ENCODE measurements around the gene ORC6.

Gene ORC6

GRCh38 chr16:46720619-46721018 is 31.2 kb downstream of the ORC6 start:
- Histone ChIP-seq H3K4me3 (ENCODE audit: control insufficient read depth in 1 of 7, extremely low read depth in 1 of 7, insufficient read depth in 4 of 7, low read depth in 2 of 7, low read length in 6 of 7) (no peak overlapping the region), H3K36me3 (ENCODE audit: control insufficient read depth in 4 of 4, insufficient read depth in 4 of 4, low read length in 3 of 4) (no peaks in the 10 kb centered on the region), H3K27ac (ENCODE audit: insufficient read depth in 1 of 2, low read depth in 1 of 2, low read length in 2 of 2, poor library complexity in 1 of 2, severe bottlenecking in 2 of 2) (no peak overlapping the region), H3K9me3 (ENCODE audit: control extremely low read depth in 1 of 5, control insufficient read depth in 4 of 5, insufficient read depth in 2 of 5, low read depth in 1 of 5, low read length in 4 of 5) (peaks cover 0 to 4% (median 0%) of the 10 kb centered on the region in 5 experiments), H3K4me1 (ENCODE audit: control extremely low read depth in 1 of 4, control insufficient read depth in 4 of 4, insufficient read depth in 4 of 4, low read length in 3 of 4) (peaks cover 0 to 5% (median 2%) of the 10 kb centered on the region in 4 experiments), H3K27me3 (replicated peaks in 2 of 5; ENCODE audit: control insufficient read depth in 4 of 5, insufficient read depth in 5 of 5, low read length in 4 of 5) (no peaks in the 10 kb centered on the region)
- POLR2A ChIA-PET = no interaction called here
- CTCF ChIA-PET = no interaction called here
- no peak for DNase-seq
- 100% methylated on average over 1 of the region's 2 CpGs for WGBS (ENCODE audit: insufficient coverage)

DNA sequence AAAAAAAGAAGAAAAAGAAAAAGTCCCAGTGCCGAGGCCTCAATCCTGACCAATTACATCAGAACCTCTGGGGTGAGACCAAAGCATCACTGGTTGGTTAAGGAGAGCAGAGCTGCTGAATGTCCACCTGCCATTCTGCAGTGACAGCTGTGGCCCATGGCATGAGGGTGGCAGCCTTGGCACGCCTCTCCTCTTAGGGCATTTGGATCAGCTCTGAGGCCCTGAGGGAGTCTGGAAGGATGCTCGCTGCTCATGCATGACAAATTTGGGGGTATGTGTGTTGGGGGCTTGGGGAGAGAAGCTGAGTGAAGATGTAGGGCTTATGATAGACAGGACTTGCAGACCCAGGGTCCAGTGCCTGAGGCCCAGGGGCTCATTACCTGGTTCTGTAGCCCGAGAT is 32.4 kb downstream of the ORC6 start:
- ChIA-PET POLR2A (no interaction called here), CTCF (interaction anchor here (0.6 kb wide), 1 partner anchor 11 kb away, joined by 3 read pairs; no protein-coding TSS in a partner anchor)
- Histone ChIP-seq H3K27me3 (replicated peaks in 2 of 5; ENCODE audit: control insufficient read depth in 4 of 5, insufficient read depth in 5 of 5, low read length in 4 of 5) (no peaks in the 10 kb centered on the region), H3K9me3 (ENCODE audit: control extremely low read depth in 1 of 5, control insufficient read depth in 4 of 5, insufficient read depth in 2 of 5, low read depth in 1 of 5, low read length in 4 of 5) (peaks cover 0 to 4% (median 0%) of the 10 kb centered on the region in 5 experiments), H3K27ac (ENCODE audit: insufficient read depth in 1 of 2, low read depth in 1 of 2, low read length in 2 of 2, poor library complexity in 1 of 2, severe bottlenecking in 2 of 2) (no peak overlapping the region), H3K4me1 (ENCODE audit: control extremely low read depth in 1 of 4, control insufficient read depth in 4 of 4, insufficient read depth in 4 of 4, low read length in 3 of 4) (no peaks in the 10 kb centered on the region), H3K36me3 (ENCODE audit: control insufficient read depth in 4 of 4, insufficient read depth in 4 of 4, low read length in 3 of 4) (no peaks in the 10 kb centered on the region), H3K4me3 (ENCODE audit: control insufficient read depth in 1 of 7, extremely low read depth in 1 of 7, insufficient read depth in 4 of 7, low read depth in 2 of 7, low read length in 6 of 7) (no peak overlapping the region)
- WGBS (ENCODE audit: insufficient coverage) = 100% methylated on average over 2 of the region's 4 CpGs
- DNase-seq = no peak

DNA sequence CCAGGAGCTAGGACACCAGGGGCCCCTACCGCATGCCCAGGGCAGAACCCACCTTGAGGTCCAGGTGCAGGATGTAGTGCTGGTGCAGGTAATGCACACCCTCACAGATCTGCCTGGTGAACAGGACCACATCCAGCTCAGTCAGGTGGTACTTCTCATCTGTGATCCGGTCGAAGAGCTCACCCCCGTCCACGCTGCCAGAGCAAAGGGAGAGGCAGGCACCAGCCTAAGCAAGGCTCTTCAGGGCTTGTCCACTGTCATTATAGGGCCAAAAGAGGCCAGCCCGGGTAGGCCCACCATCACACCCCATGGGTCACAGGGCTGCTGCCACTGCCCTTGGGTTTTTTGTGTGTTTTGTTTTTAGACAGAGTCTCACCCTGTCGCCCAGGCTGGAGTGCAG is 37.7 kb downstream of the ORC6 start:
- DNase-seq = no peak
- Histone ChIP-seq H3K9me3 (ENCODE audit: control extremely low read depth in 1 of 5, control insufficient read depth in 4 of 5, insufficient read depth in 2 of 5, low read depth in 1 of 5, low read length in 4 of 5) (peaks cover 0 to 4% (median 0%) of the 10 kb centered on the region in 5 experiments), H3K27me3 (replicated peaks in 2 of 5; ENCODE audit: control insufficient read depth in 4 of 5, insufficient read depth in 5 of 5, low read length in 4 of 5) (no peaks in the 10 kb centered on the region), H3K4me3 (ENCODE audit: control insufficient read depth in 1 of 7, extremely low read depth in 1 of 7, insufficient read depth in 4 of 7, low read depth in 2 of 7, low read length in 6 of 7) (no peak overlapping the region), H3K36me3 (ENCODE audit: control insufficient read depth in 4 of 4, insufficient read depth in 4 of 4, low read length in 3 of 4) (no peaks in the 10 kb centered on the region), H3K4me1 (ENCODE audit: control extremely low read depth in 1 of 4, control insufficient read depth in 4 of 4, insufficient read depth in 4 of 4, low read length in 3 of 4) (no peaks in the 10 kb centered on the region), H3K27ac (ENCODE audit: insufficient read depth in 1 of 2, low read depth in 1 of 2, low read length in 2 of 2, poor library complexity in 1 of 2, severe bottlenecking in 2 of 2) (no peak overlapping the region)
- WGBS (ENCODE audit: insufficient coverage) = 96% methylated on average over 7 of the region's 7 CpGs
- ChIA-PET POLR2A (no interaction called here), CTCF (interaction anchor here (1.8 kb wide), 1 partner anchor 73 kb away, joined by 5 read pairs; no protein-coding TSS in a partner anchor)

DNA sequence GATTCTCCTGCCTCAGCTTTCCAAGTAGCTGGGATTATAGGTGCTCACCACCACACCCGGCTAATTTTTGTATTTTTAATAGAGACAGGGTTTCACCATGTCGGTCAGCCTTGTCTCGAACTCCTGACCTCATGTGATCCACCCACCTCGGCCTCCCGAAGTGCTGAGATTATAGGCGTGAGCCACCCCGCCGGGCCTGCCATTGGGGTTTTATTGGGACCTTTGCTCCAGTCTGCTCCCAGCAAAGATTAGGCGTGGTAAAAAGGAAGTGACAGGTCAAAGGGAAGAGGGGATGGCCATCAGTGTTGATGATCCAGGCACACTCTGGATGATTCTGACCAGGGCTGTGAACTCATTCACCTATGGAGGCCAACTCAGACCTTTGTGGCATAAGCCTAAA is 38.2 kb downstream of the ORC6 start:
- Histone ChIP-seq H3K36me3 (ENCODE audit: control insufficient read depth in 4 of 4, insufficient read depth in 4 of 4, low read length in 3 of 4) (no peaks in the 10 kb centered on the region), H3K4me1 (ENCODE audit: control extremely low read depth in 1 of 4, control insufficient read depth in 4 of 4, insufficient read depth in 4 of 4, low read length in 3 of 4) (no peaks in the 10 kb centered on the region), H3K27me3 (replicated peaks in 2 of 5; ENCODE audit: control insufficient read depth in 4 of 5, insufficient read depth in 5 of 5, low read length in 4 of 5) (no peaks in the 10 kb centered on the region), H3K27ac (ENCODE audit: insufficient read depth in 1 of 2, low read depth in 1 of 2, low read length in 2 of 2, poor library complexity in 1 of 2, severe bottlenecking in 2 of 2) (no peak overlapping the region), H3K9me3 (ENCODE audit: control extremely low read depth in 1 of 5, control insufficient read depth in 4 of 5, insufficient read depth in 2 of 5, low read depth in 1 of 5, low read length in 4 of 5) (peaks cover 0 to 4% (median 0%) of the 10 kb centered on the region in 5 experiments), H3K4me3 (ENCODE audit: control insufficient read depth in 1 of 7, extremely low read depth in 1 of 7, insufficient read depth in 4 of 7, low read depth in 2 of 7, low read length in 6 of 7) (no peak overlapping the region)
- ChIA-PET POLR2A (no interaction called here), CTCF (interaction anchor here (1.8 kb wide), 1 partner anchor 73 kb away, joined by 5 read pairs; no protein-coding TSS in a partner anchor)
- WGBS (ENCODE audit: insufficient coverage) = 98% methylated on average over 9 of the region's 9 CpGs
- no peak for DNase-seq

GRCh38 chr16:46728806-46729205 is 39.3 kb downstream of the ORC6 start:
- 98% methylated on average over 14 of the region's 14 CpGs for WGBS (ENCODE audit: insufficient coverage)
- Histone ChIP-seq H3K36me3 (ENCODE audit: control insufficient read depth in 4 of 4, insufficient read depth in 4 of 4, low read length in 3 of 4) (no peaks in the 10 kb centered on the region), H3K27ac (ENCODE audit: insufficient read depth in 1 of 2, low read depth in 1 of 2, low read length in 2 of 2, poor library complexity in 1 of 2, severe bottlenecking in 2 of 2) (no peak overlapping the region), H3K4me1 (ENCODE audit: control extremely low read depth in 1 of 4, control insufficient read depth in 4 of 4, insufficient read depth in 4 of 4, low read length in 3 of 4) (no peaks in the 10 kb centered on the region), H3K27me3 (replicated peaks in 2 of 5; ENCODE audit: control insufficient read depth in 4 of 5, insufficient read depth in 5 of 5, low read length in 4 of 5) (no peaks in the 10 kb centered on the region), H3K9me3 (ENCODE audit: control extremely low read depth in 1 of 5, control insufficient read depth in 4 of 5, insufficient read depth in 2 of 5, low read depth in 1 of 5, low read length in 4 of 5) (peaks cover 0 to 4% (median 0%) of the 10 kb centered on the region in 5 experiments), H3K4me3 (ENCODE audit: control insufficient read depth in 1 of 7, extremely low read depth in 1 of 7, insufficient read depth in 4 of 7, low read depth in 2 of 7, low read length in 6 of 7) (no peak overlapping the region)
- no peak for DNase-seq
- CTCF ChIA-PET = no interaction called here
- POLR2A ChIA-PET = no interaction called here

GRCh38 chr16:46729326-46729995 is 40.0 kb downstream of the ORC6 start:
- H3K4me1 ChIP-seq (ENCODE audit: control extremely low read depth in 1 of 4, control insufficient read depth in 4 of 4, insufficient read depth in 4 of 4, low read length in 3 of 4) = no peaks in the 10 kb centered on the region
- no peaks in the 10 kb centered on the region for H3K27me3 ChIP-seq (replicated peaks in 2 of 5; ENCODE audit: control insufficient read depth in 4 of 5, insufficient read depth in 5 of 5, low read length in 4 of 5)
- ChIA-PET CTCF (no interaction called here), POLR2A (no interaction called here)
- no peaks in the 10 kb centered on the region for H3K36me3 ChIP-seq (ENCODE audit: control insufficient read depth in 4 of 4, insufficient read depth in 4 of 4, low read length in 3 of 4)
- WGBS (ENCODE audit: insufficient coverage) = 98% methylated on average over 6 of the region's 7 CpGs
- H3K9me3 ChIP-seq (ENCODE audit: control extremely low read depth in 1 of 5, control insufficient read depth in 4 of 5, insufficient read depth in 2 of 5, low read depth in 1 of 5, low read length in 4 of 5) = peaks cover 0 to 4% (median 0%) of the 10 kb centered on the region in 5 experiments
- no peak overlapping the region for H3K27ac ChIP-seq (ENCODE audit: insufficient read depth in 1 of 2, low read depth in 1 of 2, low read length in 2 of 2, poor library complexity in 1 of 2, severe bottlenecking in 2 of 2)
- H3K4me3 ChIP-seq (ENCODE audit: control insufficient read depth in 1 of 7, extremely low read depth in 1 of 7, insufficient read depth in 4 of 7, low read depth in 2 of 7, low read length in 6 of 7) = no peak overlapping the region
- no peak for DNase-seq

GRCh38 chr16:46730126-46730525 is 40.7 kb downstream of the ORC6 start:
- H3K27ac ChIP-seq (ENCODE audit: insufficient read depth in 1 of 2, low read depth in 1 of 2, low read length in 2 of 2, poor library complexity in 1 of 2, severe bottlenecking in 2 of 2) = no peak overlapping the region
- ChIA-PET CTCF (no interaction called here), POLR2A (no interaction called here)
- no peaks in the 10 kb centered on the region for H3K36me3 ChIP-seq (ENCODE audit: control insufficient read depth in 4 of 4, insufficient read depth in 4 of 4, low read length in 3 of 4)
- no peak overlapping the region for H3K4me3 ChIP-seq (ENCODE audit: control insufficient read depth in 1 of 7, extremely low read depth in 1 of 7, insufficient read depth in 4 of 7, low read depth in 2 of 7, low read length in 6 of 7)
- no peak for DNase-seq
- 97% methylated on average over 8 of the region's 8 CpGs for WGBS (ENCODE audit: insufficient coverage)
- no peaks in the 10 kb centered on the region for H3K27me3 ChIP-seq (replicated peaks in 2 of 5; ENCODE audit: control insufficient read depth in 4 of 5, insufficient read depth in 5 of 5, low read length in 4 of 5)
- no peaks in the 10 kb centered on the region for H3K4me1 ChIP-seq (ENCODE audit: control extremely low read depth in 1 of 4, control insufficient read depth in 4 of 4, insufficient read depth in 4 of 4, low read length in 3 of 4)
- peaks cover 0 to 3% (median 0%) of the 10 kb centered on the region in 5 experiments for H3K9me3 ChIP-seq (ENCODE audit: control extremely low read depth in 1 of 5, control insufficient read depth in 4 of 5, insufficient read depth in 2 of 5, low read depth in 1 of 5, low read length in 4 of 5)
